ENCODE data around the gene FBXO8. TPM values are rescaled to one million over a fixed set of nuclear protein-coding genes. Genes with fewer than 3 reads are reported as not detected.

The FBXO8 gene
- total and polyA plus RNA-seq, 8 donors, result 24.9 to 32.3 (median 26.8) TPM

DNA sequence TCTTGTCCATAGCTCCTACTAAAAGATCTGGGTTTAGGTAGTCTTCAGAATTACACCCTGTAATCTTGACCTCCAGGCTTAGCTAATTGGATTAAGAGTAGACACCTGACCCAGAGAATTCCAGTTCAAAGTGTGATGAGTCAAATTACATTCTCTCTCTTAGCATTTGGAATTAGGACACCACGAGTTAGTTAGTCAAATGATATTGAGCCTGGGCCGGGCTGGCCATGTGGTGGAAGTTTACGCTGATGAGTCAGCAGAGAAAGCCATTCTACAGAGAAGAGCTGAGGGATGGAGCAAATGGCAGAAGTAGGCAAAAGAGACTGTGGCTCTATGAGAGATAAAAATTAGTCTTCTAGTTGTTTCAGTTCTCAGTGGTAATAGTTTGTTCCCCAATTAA is 31.3 kb upstream of the FBXO8 start:
- H3K9me3 ChIP-seq, result no peaks in the 10 kb centered on the region
- DNase-seq (no peak), ATAC-seq (no peak)
- TF ChIP-seq CTCF (IDR thresholded peaks at IDR 0.05), result no peak
- no peak overlapping the region for H3K27ac ChIP-seq
- H3K4me1 ChIP-seq, result no peaks in the 10 kb centered on the region
- no peaks in the 10 kb centered on the region for H3K27me3 ChIP-seq
- intact Hi-C loops (cut with DNase I), result loop anchor here in 1 of 2 donors (10.0 kb wide), 1 partner anchor 90 kb away; no protein-coding TSS in a partner anchor
- H3K36me3 ChIP-seq, result peaks cover 0 to 27% of the 10 kb centered on the region in 2 donors
- H3K4me3 ChIP-seq, result no peak overlapping the region

GRCh38 chr4:174314274-174314673 is 30.8 kb upstream of the FBXO8 start:
- intact Hi-C loops (cut with DNase I), result loop anchor here in 1 of 2 donors (10.0 kb wide), 1 partner anchor 89 kb away; no protein-coding TSS in a partner anchor
- ATAC-seq (no peak), DNase-seq (no peak)
- Histone ChIP-seq H3K4me1 (no peaks in the 10 kb centered on the region), H3K4me3 (no peak overlapping the region), H3K36me3 (peaks cover 0 to 31% of the 10 kb centered on the region in 2 donors), H3K27ac (no peak overlapping the region), H3K27me3 (no peaks in the 10 kb centered on the region), H3K9me3 (no peaks in the 10 kb centered on the region)
- TF ChIP-seq CTCF (IDR thresholded peaks at IDR 0.05), result no peak

- intact Hi-C loops (cut with DNase I), result loop anchor here in 1 of 2 donors (10.0 kb wide), 1 partner anchor 88 kb away; no protein-coding TSS in a partner anchor
These were observed 29.5 kb upstream of the FBXO8 start for GRCh38 chr4:174312993-174313392.

DNA sequence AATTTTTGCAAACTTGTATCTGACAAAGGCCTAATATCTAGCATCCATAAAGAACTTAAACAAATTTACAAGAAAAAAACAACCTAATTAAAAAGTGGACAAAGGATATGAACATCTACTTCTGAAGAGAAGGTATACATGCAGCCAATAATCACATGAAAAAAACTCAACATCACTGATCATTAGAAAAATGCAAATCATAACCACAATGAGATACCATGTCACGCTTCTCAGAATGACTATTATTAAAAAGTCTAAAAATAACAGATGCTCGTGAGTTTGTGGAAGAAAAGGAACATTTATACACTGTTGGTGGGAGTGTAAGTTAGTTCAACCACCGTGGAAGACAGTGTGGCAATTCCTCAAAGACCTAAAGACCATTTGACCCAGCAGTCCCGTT is 24.2 kb upstream of the FBXO8 start:
- peaks cover 0 to 56% of the 10 kb centered on the region in 2 donors for H3K36me3 ChIP-seq
- TF ChIP-seq CTCF (IDR thresholded peaks at IDR 0.05), result no peak
- DNase-seq, result no peak
- ATAC-seq, result no peak
- no peaks in the 10 kb centered on the region for H3K9me3 ChIP-seq
- H3K27me3 ChIP-seq, result no peaks in the 10 kb centered on the region
- no peak overlapping the region for H3K27ac ChIP-seq
- no peak overlapping the region for H3K4me3 ChIP-seq
- intact Hi-C loops (cut with DNase I), result no loop called here
- no peaks in the 10 kb centered on the region for H3K4me1 ChIP-seq

More at GRCh38 chr4:174312993-174313392, 29.5 kb upstream of the FBXO8 start:
- Histone ChIP-seq H3K36me3 (peaks cover 0 to 41% of the 10 kb centered on the region in 2 donors), H3K4me1 (no peaks in the 10 kb centered on the region), H3K9me3 (no peaks in the 10 kb centered on the region), H3K4me3 (no peak overlapping the region), H3K27ac (no peak overlapping the region), H3K27me3 (no peaks in the 10 kb centered on the region)
- no peak for ATAC-seq
- TF ChIP-seq CTCF (IDR thresholded peaks at IDR 0.05), result no peak
- no peak for DNase-seq

GRCh38 chr4:174305961-174306360 is 22.5 kb upstream of the FBXO8 start:
- H3K9me3 ChIP-seq, result no peaks in the 10 kb centered on the region
- H3K27ac ChIP-seq, result no peak overlapping the region
- no peak for ATAC-seq
- TF ChIP-seq CTCF (IDR thresholded peaks at IDR 0.05), result no peak
- no peak for DNase-seq
- H3K27me3 ChIP-seq, result no peaks in the 10 kb centered on the region
- H3K4me3 ChIP-seq, result no peak overlapping the region
- intact Hi-C loops (cut with DNase I), result no loop called here
- H3K36me3 ChIP-seq, result peaks cover 0 to 49% of the 10 kb centered on the region in 2 donors
- no peaks in the 10 kb centered on the region for H3K4me1 ChIP-seq

Data from left lung (tissue), 10 donors.